ENCODE measurements around the gene ALCAM.

ALCAM gene

GRCh38 chr3:105473521-105474223 is 107.0 kb downstream of the ALCAM start:
- DNase-seq (ENCODE audit: low spot score), result no peak
- TF ChIP-seq, protein P1, sequence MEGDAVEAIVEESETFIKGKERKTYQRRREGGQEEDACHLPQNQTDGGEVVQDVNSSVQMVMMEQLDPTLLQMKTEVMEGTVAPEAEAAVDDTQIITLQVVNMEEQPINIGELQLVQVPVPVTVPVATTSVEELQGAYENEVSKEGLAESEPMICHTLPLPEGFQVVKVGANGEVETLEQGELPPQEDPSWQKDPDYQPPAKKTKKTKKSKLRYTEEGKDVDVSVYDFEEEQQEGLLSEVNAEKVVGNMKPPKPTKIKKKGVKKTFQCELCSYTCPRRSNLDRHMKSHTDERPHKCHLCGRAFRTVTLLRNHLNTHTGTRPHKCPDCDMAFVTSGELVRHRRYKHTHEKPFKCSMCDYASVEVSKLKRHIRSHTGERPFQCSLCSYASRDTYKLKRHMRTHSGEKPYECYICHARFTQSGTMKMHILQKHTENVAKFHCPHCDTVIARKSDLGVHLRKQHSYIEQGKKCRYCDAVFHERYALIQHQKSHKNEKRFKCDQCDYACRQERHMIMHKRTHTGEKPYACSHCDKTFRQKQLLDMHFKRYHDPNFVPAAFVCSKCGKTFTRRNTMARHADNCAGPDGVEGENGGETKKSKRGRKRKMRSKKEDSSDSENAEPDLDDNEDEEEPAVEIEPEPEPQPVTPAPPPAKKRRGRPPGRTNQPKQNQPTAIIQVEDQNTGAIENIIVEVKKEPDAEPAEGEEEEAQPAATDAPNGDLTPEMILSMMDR (IDR thresholded peaks at IDR 0.05), result no peak
- Histone ChIP-seq H3K4me3 (no peak overlapping the region), H3K27ac (no peak overlapping the region)

GRCh38 chr3:105480768-105481167 is 114.1 kb downstream of the ALCAM start:
- Histone ChIP-seq H3K4me3 (no peak overlapping the region), H3K27ac (no peak overlapping the region)
- TF ChIP-seq, protein P1 (IDR thresholded peaks at IDR 0.05), result no peak
- DNase-seq (ENCODE audit: low spot score), result no peak

DNA sequence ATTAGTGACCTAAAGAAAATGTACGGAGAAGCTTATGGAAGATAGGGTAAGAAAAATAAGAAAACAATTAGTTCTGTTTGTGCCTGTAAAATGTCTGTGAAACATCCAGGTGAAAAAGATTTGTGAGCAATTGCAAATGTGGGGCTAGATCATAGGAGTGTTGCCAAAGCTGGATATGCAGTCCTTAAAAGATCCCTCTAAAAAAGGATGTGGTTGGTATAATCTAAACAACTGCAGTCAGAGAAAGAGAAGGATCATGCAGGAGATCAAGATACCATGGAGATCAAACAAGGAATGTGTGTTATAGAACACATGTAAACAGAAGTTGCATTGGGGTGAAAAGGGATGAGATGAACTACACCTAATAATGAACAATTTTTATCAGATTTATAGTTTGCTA is 116.8 kb downstream of the ALCAM start:
- Histone ChIP-seq H3K27ac (no peak overlapping the region), H3K4me3 (no peak overlapping the region)
- no peak for DNase-seq (ENCODE audit: low spot score)
- TF ChIP-seq, protein P1 (IDR thresholded peaks at IDR 0.05), result no peak

DNA sequence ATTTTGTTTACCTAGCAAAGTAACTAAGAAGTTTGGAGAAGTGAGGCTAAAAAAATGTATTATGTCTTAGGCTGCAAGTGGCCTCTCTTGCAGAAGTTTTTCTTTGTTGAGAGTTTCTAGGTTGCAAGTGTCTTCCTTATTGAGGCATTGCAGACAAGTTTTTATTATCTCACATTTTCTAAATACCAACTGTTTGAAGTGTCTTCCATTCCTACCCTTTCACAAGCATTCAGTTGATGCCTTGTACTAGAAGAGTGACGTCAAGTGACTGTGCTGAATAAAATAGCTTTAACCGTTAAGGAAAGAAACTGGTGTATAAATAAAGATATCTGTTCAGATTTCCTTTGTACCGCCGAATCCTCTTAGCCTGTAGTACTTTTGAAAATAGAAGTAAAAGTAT is 123.3 kb downstream of the ALCAM start:
- TF ChIP-seq, protein P1 (IDR thresholded peaks at IDR 0.05), result no peak
- DNase-seq (ENCODE audit: low spot score), result no peak
- H3K4me3 ChIP-seq, result no peak overlapping the region
- H3K27ac ChIP-seq, result no peak overlapping the region

GRCh38 chr3:105493305-105493892 is 126.7 kb downstream of the ALCAM start:
- DNase-seq (ENCODE audit: low spot score), result no peak
- Histone ChIP-seq H3K4me3 (no peak overlapping the region), H3K27ac (no peak overlapping the region)
- TF ChIP-seq, protein P1 (IDR thresholded peaks at IDR 0.05), result no peak

DNA sequence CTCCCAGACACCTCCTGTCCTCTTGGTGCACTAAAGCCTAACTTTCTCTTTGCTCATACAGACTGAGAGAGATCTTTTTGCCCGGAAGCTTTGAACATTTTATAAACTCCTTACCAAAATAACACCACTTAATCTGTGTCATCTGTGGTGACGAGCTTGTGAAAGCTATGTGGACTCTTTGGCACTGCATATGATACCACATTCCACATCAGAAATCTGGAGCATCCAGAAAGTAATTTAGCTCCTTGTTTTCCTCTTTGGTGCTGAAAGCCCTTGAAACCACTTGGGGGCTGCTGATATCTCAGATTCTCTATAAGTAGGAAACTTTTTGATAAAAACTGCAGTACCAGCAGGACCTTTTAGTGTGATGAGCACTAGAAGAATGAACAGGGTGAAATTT is 128.3 kb downstream of the ALCAM start:
- TF ChIP-seq, protein P1 (IDR thresholded peaks at IDR 0.05), result no peak
- H3K27ac ChIP-seq, result no peak overlapping the region
- DNase-seq (ENCODE audit: low spot score), result no peak
- no peak overlapping the region for H3K4me3 ChIP-seq

- Histone ChIP-seq H3K27ac (no peak overlapping the region), H3K4me3 (no peak overlapping the region)
- TF ChIP-seq, protein P1 (IDR thresholded peaks at IDR 0.05), result no peak
- DNase-seq (ENCODE audit: low spot score), result no peak
Measured at GRCh38 chr3:105496343-105496742, 129.6 kb downstream of the ALCAM start.

All from coronary artery (tissue), 2 donors.